NCI-H82 (cell line): Measurements from ENCODE around the gene HSPB6.
"Not testable (repeated sequence)": the region's sequence is repeated elsewhere in the genome, so short reads cannot be mapped to it uniquely, and the experiment has no call there.

Experiments
- DNase-seq: peaks from one replicate; lab custom pipeline; 2025; lab: John Stamatoyannopoulos, UW

Gene HSPB6

GRCh38 chr19:35731779-35732405, 24.9 kb downstream of the HSPB6 start:
- DNase-seq = no peak

DNA sequence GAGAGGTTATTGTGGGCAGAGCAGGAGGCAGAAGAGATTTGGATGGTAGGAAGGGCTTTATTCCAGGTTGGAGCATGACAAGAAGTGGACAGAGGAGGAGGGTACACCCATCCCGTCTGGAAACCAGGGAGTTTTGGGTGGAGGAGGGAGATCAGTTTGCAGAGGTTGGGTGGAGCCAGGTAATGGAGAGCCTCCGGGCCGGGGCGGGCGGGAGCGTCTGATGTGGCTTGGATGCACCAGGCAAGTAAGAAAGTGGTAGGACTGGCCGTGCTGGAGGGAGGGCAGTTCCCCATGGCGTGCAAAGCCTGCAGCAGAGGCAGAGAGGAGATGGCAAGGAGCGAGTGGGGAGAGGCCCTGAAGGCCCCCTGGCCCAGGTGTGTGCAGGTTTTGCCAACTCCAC, 25.5 kb downstream of the HSPB6 start:
- no peak for DNase-seq

DNA sequence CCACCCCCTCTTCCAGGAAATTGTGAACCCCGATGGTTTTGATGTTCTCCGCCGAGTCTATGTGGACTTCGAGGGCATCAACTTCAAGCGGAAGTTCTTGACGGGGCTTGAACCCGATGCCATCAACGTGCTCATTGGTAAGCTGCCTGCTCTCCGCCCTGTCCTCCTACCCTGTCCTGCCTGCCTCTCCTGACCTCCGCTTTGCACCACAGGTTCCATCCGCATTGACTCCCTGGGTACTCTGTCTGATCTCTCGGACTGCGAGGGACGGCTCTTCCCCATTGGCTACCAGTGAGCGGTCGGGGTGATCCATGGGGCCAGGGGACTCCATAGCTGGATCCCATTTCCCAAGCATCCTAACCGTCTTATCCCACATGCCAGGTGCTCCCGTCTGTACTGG, 26.5 kb downstream of the HSPB6 start:
- DNase-seq = no peak

DNA sequence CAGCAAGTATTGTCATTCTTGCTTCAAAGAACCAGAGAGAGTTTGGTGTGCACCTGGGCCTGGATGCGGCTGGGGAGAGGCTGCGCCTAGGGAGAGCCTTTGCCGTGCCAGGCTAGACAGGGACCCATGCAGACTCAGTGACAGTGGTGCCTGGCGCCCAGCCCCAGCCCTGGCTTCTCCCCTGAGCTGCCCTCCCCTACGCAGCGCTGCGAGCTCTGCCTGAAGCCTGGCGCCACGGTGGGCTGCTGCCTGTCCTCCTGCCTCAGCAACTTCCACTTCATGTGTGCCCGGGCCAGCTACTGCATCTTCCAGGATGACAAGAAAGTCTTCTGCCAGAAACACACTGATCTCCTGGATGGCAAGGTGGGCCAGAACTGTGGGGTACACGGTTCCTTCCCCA, 27.1 kb downstream of the HSPB6 start:
- DNase-seq = no peak

- DNase-seq = no peak
Measured at GRCh38 chr19:35729021-35729420, 27.8 kb downstream of the HSPB6 start.

DNA sequence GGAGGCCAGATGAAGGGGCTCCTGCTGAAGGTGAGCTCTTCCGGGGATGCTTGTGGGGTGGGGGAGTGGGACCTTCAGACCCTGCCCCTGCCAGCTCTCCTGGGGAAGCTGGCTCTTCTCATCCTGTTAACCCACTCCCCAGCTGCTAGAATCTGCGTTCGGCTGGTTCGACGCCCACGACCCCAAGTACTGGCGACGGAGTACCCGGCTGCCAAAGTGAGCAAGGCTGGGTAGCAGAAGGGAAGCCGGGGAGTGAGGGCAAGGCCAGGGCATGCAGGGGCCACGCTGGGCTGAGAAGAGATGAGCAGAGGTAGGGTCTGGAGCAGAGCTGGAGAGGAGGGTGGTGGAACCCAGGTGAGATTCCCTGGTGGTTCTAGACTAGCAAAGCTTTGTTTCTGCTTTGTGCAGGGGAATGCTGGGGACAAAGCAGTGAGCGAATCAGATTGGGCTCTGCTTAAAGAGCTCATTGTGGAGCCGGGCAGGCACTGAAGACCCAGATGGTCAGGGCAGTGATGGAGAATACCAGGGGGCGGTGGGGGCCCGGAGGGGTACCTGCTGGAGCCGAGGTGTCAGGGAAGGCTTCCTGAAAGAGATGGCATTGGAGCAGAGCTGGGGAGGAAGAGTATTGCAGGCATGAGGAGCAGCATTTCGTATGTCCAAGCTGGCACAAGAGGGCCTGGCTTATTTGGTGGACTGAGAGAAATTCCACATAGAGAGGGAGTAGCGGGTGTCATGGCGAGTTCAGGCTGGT, 28.7 kb downstream of the HSPB6 start:
- no peak for DNase-seq

DNA sequence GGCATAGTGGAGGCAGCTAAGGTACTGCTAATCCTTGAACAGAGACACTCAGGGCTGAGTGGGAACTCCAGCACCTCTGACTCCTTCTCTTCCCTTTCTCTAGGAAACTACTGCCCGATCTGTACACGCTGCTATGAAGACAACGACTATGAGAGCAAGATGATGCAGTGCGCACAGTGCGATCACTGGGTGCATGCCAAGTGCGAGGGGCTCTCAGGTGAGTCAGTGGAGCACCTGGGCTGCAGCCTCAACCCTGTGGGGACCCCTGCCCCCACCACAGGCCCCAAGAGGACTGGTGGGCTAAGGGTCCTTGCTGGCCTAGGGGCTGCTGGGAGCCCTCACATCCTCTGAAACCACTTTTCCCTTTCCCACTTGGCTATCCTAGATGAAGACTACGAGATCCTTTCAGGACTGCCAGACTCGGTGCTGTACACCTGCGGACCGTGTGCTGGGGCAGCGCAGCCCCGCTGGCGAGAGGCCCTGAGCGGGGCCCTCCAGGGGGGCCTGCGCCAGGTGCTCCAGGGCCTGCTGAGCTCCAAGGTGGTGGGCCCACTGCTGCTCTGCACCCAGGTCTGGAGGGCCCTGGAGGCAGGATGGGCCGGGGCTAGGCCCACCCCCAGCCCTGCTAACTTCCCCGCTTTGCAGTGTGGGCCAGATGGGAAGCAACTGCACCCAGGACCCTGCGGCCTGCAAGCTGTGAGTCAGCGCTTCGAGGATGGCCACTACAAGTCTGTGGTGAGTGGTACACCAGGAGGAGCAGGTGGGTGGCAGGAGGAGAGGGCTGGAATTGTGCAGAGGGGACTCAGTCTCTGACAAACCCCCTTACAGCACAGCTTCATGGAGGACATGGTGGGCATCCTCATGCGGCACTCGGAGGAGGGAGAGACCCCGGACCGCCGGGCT, 29.5 kb downstream of the HSPB6 start:
- no peak for DNase-seq

- no peak for DNase-seq
Measured at GRCh38 chr19:35725216-35725861, 31.5 kb downstream of the HSPB6 start.

- no peak for DNase-seq
Measured at GRCh38 chr19:35724560-35724959, 32.3 kb downstream of the HSPB6 start.

DNA sequence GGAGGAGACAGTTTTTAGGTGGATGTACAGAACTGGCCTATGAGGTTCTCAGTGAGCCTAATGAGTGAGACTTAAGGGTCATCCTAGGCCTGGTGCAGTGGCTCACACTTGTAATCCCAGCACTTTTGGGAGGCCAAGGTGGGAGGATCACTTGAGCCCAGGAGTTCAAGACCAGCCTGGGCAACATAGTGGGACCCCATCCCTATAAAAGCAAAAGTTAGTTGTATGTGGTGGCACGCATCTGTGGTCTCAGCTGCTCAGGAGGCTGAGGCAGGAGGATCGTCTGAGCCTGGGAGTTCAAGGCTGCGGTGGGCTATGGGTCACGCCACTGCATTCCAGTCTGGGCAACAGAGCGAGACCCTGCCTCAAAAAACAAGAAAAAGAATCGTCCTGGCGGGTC, 32.7 kb downstream of the HSPB6 start:
- not testable (repeated sequence) for DNase-seq

GRCh38 chr19:35723671-35724070, 33.2 kb downstream of the HSPB6 start:
- no peak for DNase-seq

DNA sequence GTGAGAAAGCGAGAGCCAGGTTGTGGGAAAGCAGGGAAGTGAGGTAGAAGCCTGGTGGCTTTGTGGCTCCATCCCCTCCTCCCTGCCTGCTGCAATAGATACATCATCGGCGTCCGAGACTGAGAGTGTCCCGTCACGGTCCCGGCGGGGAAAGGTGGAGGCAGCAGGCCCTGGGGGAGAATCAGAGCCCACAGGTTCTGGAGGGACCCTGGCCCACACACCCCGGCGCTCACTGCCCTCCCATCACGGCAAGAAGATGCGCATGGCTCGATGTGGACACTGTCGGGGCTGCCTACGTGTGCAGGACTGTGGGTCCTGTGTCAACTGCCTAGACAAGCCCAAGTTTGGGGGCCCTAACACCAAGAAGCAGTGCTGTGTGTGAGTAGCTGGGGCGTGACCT, 33.9 kb downstream of the HSPB6 start:
- no peak for DNase-seq

- no peak for DNase-seq
Measured at GRCh38 chr19:35722461-35722860, 34.4 kb downstream of the HSPB6 start.

- no peak for DNase-seq
Measured at GRCh38 chr19:35721374-35721773, 35.5 kb downstream of the HSPB6 start.

GRCh38 chr19:35720648-35721047, 36.2 kb downstream of the HSPB6 start:
- no peak for DNase-seq

GRCh38 chr19:35720163-35720524, 36.7 kb downstream of the HSPB6 start:
- DNase-seq = no peak

DNA sequence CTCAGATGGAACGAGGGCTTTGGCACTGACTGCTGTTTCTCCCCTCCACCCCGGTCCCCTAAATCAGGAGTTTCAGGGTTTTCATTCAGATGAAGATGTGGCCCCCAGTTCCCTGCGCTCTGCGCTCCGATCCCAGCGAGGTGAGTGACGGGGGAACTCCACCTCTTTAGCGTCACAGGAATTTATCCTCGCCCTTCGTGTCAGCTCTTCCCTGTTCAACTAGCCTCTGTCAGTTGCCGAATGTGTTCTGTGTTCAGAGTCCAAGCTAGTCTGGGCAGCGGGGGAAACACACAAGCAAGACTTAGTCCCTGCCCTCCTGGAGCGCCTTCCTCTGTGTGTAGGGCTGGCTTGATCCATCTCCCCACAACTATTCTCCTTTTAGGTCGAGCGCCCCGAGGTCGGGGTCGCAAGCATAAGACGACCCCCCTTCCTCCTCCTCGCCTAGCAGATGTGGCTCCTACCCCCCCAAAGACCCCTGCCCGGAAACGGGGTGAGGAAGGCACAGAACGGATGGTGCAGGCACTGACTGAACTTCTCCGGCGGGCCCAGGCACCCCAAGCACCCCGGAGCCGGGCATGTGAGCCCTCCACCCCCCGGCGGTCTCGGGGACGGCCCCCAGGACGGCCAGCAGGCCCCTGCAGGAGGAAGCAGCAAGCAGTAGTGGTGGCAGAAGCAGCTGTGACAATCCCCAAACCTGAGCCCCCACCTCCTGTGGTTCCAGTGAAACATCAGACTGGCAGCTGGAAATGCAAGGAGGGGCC, 37.2 kb downstream of the HSPB6 start:
- no peak for DNase-seq

DNA sequence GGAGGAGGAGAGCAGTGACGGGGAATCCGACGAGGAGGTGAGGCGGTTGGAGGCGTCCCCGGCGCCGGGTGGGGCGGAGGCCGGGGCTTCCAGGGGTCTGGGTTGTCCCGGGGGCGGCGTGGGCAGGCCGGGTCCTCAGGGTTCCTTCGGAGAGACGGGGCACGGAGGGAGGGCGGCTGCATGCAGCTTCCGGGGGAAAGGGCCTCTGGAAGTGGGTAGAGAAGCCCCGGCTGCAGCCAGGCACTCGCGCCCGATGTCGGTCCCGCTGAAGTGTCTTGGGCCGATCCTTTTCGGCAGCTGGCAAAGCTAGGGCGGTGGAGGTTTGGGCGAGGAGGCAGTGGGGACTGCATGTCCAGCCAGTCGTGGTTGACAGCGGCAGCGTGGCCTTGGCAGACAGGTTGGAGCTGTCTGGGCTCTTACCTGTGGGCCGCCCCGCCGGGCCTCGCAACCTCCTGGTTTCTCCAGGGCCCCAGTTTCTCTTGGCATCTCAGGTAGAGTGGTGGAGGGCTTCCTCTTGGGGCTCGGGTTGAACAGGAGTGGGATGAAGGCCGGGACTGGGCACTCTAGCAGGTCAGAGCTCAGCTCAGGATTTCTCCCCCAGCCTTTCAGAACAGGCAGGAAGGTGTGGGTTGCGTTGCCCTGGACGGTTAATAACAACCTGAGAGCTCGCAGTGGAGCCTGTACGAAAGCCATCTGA, 38.3 kb downstream of the HSPB6 start:
- DNase-seq = peak; percentile 29

DNA sequence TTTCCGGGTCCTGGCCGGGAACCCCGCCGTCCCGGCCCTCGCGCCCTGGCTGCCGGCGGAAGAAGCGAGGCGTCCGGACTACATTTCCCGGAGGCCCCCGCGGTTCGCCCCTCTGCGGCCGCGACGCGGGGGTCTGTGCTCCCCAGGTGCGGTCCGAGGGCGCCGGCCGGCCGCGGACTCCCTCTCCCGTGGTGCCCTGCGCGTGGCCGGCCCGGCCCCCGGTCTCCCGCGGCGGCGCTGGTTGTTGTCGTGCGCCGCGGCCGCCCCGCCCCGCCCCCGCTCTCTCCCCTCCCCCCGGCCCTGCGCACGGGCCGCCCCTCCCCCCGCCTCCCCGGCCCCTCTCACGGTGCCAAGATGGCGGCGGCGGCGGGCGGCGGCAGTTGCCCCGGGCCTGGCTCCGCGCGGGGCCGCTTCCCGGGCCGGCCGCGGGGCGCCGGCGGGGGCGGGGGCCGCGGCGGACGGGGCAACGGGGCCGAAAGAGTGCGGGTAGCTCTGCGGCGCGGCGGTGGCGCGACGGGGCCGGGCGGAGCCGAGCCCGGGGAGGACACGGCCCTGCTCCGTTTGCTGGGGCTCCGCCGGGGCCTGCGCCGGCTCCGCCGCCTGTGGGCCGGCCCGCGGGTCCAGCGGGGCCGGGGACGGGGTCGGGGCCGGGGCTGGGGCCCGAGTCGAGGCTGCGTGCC, 39.0 kb downstream of the HSPB6 start, which contains the start of gene KMT2B:
Gene KMT2B, plus strand, starts transcription at position 339 of the 680 bp plus-strand sequence. Its CDS starts 16 bp downstream, at position 355.
- no peak for DNase-seq
